Kidney epithelial cell (primary cell): ENCODE measurements around the gene FAT2. TPM values are rescaled to one million over a fixed set of nuclear protein-coding genes. Genes with fewer than 3 reads are reported as not detected.

Source experiments
- DNase-seq: peaks from one replicate; pipeline ENCODE4 v3.0.0-alpha.2; 2010; ENCODE audit warnings: low read depth
- H3K27me3 ChIP-seq: 2 replicates; pipeline ENCODE4 v1.6.0; 2011; ENCODE audit warnings: low read length; ENCODE audit not compliant: control insufficient read depth, insufficient read depth
- H3K36me3 ChIP-seq: 2 replicates; pipeline ENCODE4 v1.5.1; 2011; ENCODE audit warnings: low read length; ENCODE audit not compliant: control insufficient read depth, insufficient read depth
- H3K4me3 ChIP-seq: 2 replicates; pipeline ENCODE4 v1.5.1; 2011; ENCODE audit warnings: low read depth, mild to moderate bottlenecking, control low read depth, low read length
- CTCF ChIP-seq: IDR thresholded peaks from 2 replicates; pipeline ENCODE4 v1.5.1; 2011; ENCODE audit warnings: mild to moderate bottlenecking, moderate library complexity, low read length, control low read depth, inconsistent platforms; ENCODE audit not compliant: insufficient read depth, poor library complexity, severe bottlenecking
- total RNA-seq: library from RNA; depleted of rRNA; stranded (reverse); fragments of >200 nt; gene quantifications from 2 replicates; pipeline ENCODE4 v1.2.3, GENCODE V29; 2015

Gene FAT2
- total RNA-seq, 1 donor from 2014 or later, result 0.58 TPM

- TF ChIP-seq CTCF, result no peak
- H3K27me3 ChIP-seq, result peaks cover 7% of the 10 kb centered on the region
Measured at GRCh38 chr5:151608522-151608921, 17.4 kb upstream of the FAT2 start.

DNA sequence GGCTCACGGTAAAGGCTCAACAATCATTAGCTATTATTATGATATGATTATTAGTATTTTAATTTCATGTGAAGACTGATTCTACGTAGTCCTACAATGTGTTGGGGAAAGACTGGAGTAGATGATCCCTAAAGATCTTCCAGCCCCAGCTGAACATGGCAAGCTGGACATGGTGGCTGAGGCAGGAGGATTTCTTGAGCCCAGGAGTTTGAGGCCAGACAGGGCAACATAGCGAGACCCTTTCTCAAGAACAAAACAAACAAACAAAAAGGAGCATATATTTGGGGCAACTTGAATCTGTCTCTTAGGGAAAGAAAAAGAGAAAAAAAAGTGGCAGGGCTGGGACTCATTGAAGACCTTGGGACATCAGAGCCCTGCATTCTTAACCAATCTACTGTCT lies 16.2 kb upstream of the FAT2 start:
- H3K27me3 ChIP-seq, result peaks cover 7% of the 10 kb centered on the region
- H3K4me3 ChIP-seq, result no peak overlapping the region
- no peak for TF ChIP-seq CTCF
- DNase-seq, result no peak
- H3K36me3 ChIP-seq, result no peaks in the 10 kb centered on the region

More at GRCh38 chr5:151608522-151608921, 17.4 kb upstream of the FAT2 start:
- DNase-seq, result no peak
- no peaks in the 10 kb centered on the region for H3K36me3 ChIP-seq
- no peak overlapping the region for H3K4me3 ChIP-seq

DNA sequence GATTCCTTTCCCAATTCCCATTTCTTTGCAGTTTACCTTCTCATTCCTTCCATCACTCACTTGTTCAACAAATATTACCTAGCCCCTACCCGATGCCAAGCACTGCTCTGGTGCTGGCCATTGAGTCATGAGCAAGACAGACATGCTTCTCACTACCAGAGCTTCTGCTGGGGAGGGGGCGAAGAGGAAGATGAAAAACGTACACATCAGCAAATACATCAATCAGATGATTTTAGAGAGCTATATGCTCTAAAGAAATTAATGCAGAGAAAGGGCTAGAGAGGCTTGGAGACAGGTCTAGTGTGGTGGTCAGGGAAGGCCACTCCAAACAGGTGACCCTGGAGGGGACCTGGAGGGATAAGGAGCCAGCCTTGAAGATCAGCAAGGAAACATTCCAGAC lies 14.4 kb upstream of the FAT2 start:
- Histone ChIP-seq H3K4me3 (no peak overlapping the region), H3K27me3 (peaks cover 7% of the 10 kb centered on the region), H3K36me3 (no peaks in the 10 kb centered on the region)
- DNase-seq, result no peak
- no peak for TF ChIP-seq CTCF

GRCh38 chr5:151602806-151603205 lies 11.7 kb upstream of the FAT2 start:
- H3K27me3 ChIP-seq, result peaks cover 7% of the 10 kb centered on the region
- DNase-seq, result no peak
- H3K4me3 ChIP-seq, result no peak overlapping the region
- H3K36me3 ChIP-seq, result no peaks in the 10 kb centered on the region
- TF ChIP-seq CTCF, result no peak

- TF ChIP-seq CTCF, result no peak
- DNase-seq, result no peak
- H3K27me3 ChIP-seq, result peaks cover 7% of the 10 kb centered on the region
- H3K36me3 ChIP-seq, result no peaks in the 10 kb centered on the region
- no peak overlapping the region for H3K4me3 ChIP-seq
Measured at GRCh38 chr5:151601391-151601790, 10.3 kb upstream of the FAT2 start.

GRCh38 chr5:151600069-151600665 lies 9.0 kb upstream of the FAT2 start:
- no peak for TF ChIP-seq CTCF

More at GRCh38 chr5:151600069-151600665, 9.0 kb upstream of the FAT2 start:
- DNase-seq, result no peak
- Histone ChIP-seq H3K27me3 (no peaks in the 10 kb centered on the region), H3K4me3 (no peak overlapping the region), H3K36me3 (no peaks in the 10 kb centered on the region)
